H9 (cell line): ENCODE results near the gene ASMT. TPM values are rescaled to one million over a fixed set of nuclear protein-coding genes. Genes with fewer than 3 reads are reported as not detected.
"Not testable (repeated sequence)": the region's sequence is repeated elsewhere in the genome, so short reads cannot be mapped to it uniquely, and the experiment has no call there.

Source experiments
- DNase-seq: peaks from one replicate; pipeline ENCODE4 v3.0.0-alpha.2; 2017
- H2AFZ ChIP-seq: one replicate; pipeline ENCODE4 v1.6.1; 2013; ENCODE audit warnings: mild to moderate bottlenecking, low read length, control low read depth, moderate library complexity
- H2AK5ac ChIP-seq: 2 replicates; pipeline ENCODE4 v1.6.1; 2013; ENCODE audit warnings: low read length, control low read depth, mixed read lengths; ENCODE audit not compliant: insufficient read length
- H2BK120ac ChIP-seq: one replicate; pipeline ENCODE4 v1.6.1; 2013; ENCODE audit warnings: low read depth, mild to moderate bottlenecking, low read length, control low read depth, inconsistent platforms; ENCODE audit not compliant: poor library complexity, severe bottlenecking
- H2BK12ac ChIP-seq: 2 replicates; pipeline ENCODE4 v1.6.1; 2013; ENCODE audit warnings: low read length, control low read depth, mixed read lengths, low read depth; ENCODE audit not compliant: insufficient read length
- H2BK15ac ChIP-seq: 2 replicates; pipeline ENCODE4 v1.6.1; 2013; ENCODE audit warnings: low read depth, low read length, control low read depth
- H2BK20ac ChIP-seq: one replicate; pipeline ENCODE4 v1.6.1; 2013; ENCODE audit warnings: low read depth, mild to moderate bottlenecking, low read length, control low read depth, inconsistent platforms; ENCODE audit not compliant: poor library complexity, severe bottlenecking
- H2BK5ac ChIP-seq: 2 replicates; pipeline ENCODE4 v1.6.1; 2013; ENCODE audit warnings: low read length, control low read depth, mixed read lengths; ENCODE audit not compliant: insufficient read length
- H3K14ac ChIP-seq: 2 replicates; pipeline ENCODE4 v1.6.1; 2013; ENCODE audit warnings: low read length, control low read depth; ENCODE audit not compliant: insufficient read depth
- H3K18ac ChIP-seq: 2 replicates; pipeline ENCODE4 v1.6.1; 2013; ENCODE audit warnings: low read depth, mild to moderate bottlenecking, mixed read lengths, low read length, control low read depth; ENCODE audit not compliant: insufficient read length
- H3K23ac ChIP-seq: 2 replicates; pipeline ENCODE4 v1.6.1; 2013; ENCODE audit warnings: low read length, control low read depth, mixed read lengths, low read depth; ENCODE audit not compliant: insufficient read length
- H3K23me2 ChIP-seq: 2 replicates; pipeline ENCODE4 v1.6.1; 2013; ENCODE audit warnings: low read depth, mild to moderate bottlenecking, mixed read lengths, low read length, control low read depth; ENCODE audit not compliant: insufficient read length, poor library complexity, severe bottlenecking
- H3K27ac ChIP-seq: 2 replicates; pipeline ENCODE4 v1.5.1; 2013; ENCODE audit warnings: low read length, control low read depth, mixed read lengths, low read depth; ENCODE audit not compliant: insufficient read length
- H3K27me3 ChIP-seq: 2 replicates; pipeline ENCODE4 v1.6.1; 2013; ENCODE audit warnings: low read length, control low read depth, inconsistent platforms; ENCODE audit not compliant: insufficient read depth
- H3K4ac ChIP-seq: 2 replicates; pipeline ENCODE4 v1.6.1; 2013; ENCODE audit warnings: low read depth, mild to moderate bottlenecking, control low read depth, inconsistent platforms, low read length, moderate library complexity
- H3K4me1 ChIP-seq: 2 replicates; pipeline ENCODE4 v1.6.1; 2013; ENCODE audit warnings: low read length, control low read depth, inconsistent platforms; ENCODE audit not compliant: insufficient read depth
- H3K4me2 ChIP-seq: 2 replicates; pipeline ENCODE4 v1.6.1; 2013; ENCODE audit warnings: low read length, control low read depth, mixed read lengths; ENCODE audit not compliant: insufficient read length, insufficient read depth
- H3K56ac ChIP-seq: 2 replicates; pipeline ENCODE4 v1.6.1; 2013; ENCODE audit warnings: low read depth, mild to moderate bottlenecking, mixed read lengths, low read length, control low read depth; ENCODE audit not compliant: insufficient read length
- H3K79me1 ChIP-seq: 2 replicates; pipeline ENCODE4 v1.6.1; 2013; ENCODE audit warnings: low read depth, mild to moderate bottlenecking, moderate library complexity, low read length, control low read depth, inconsistent platforms; ENCODE audit not compliant: insufficient read depth, poor library complexity, severe bottlenecking
- H3K79me2 ChIP-seq: 2 replicates; pipeline ENCODE4 v1.6.1; 2013; ENCODE audit warnings: low read length, control low read depth, inconsistent platforms; ENCODE audit not compliant: insufficient read depth
- H3K9ac ChIP-seq: 2 replicates; pipeline ENCODE4 v1.6.1; 2013; ENCODE audit warnings: low read length, control low read depth, mixed read lengths; ENCODE audit not compliant: insufficient read length; ENCODE audit errors: extremely low read depth
- H3K9me3 ChIP-seq: one replicate; pipeline ENCODE4 v1.6.1; 2013; ENCODE audit warnings: low read depth, low read length, inconsistent platforms; ENCODE audit not compliant: control insufficient read depth
- H3T11ph ChIP-seq: one replicate; pipeline ENCODE4 v1.6.1; 2013; ENCODE audit warnings: mild to moderate bottlenecking, low read length, control low read depth, inconsistent platforms
- H4K20me1 ChIP-seq: one replicate; pipeline ENCODE4 v1.6.1; 2013; ENCODE audit not compliant: control insufficient read depth, insufficient read length, insufficient read depth
- H4K5ac ChIP-seq: 2 replicates; pipeline ENCODE4 v1.6.1; 2013; ENCODE audit warnings: low read depth, mild to moderate bottlenecking, mixed read lengths, low read length, control low read depth; ENCODE audit not compliant: insufficient read length
- H4K8ac ChIP-seq: replicated peaks from 2 replicates; pipeline ENCODE4 v1.6.1; 2013; ENCODE audit warnings: low read length, control low read depth, mixed read lengths, low read depth; ENCODE audit not compliant: insufficient read length
- H4K91ac ChIP-seq: 2 replicates; pipeline ENCODE4 v1.6.1; 2013; ENCODE audit warnings: low read depth, mild to moderate bottlenecking, moderate library complexity, mixed read lengths, low read length, control low read depth; ENCODE audit not compliant: insufficient read length
- H3K27ac Mint-ChIP-seq, 3 experiments: 2 replicates in 2 of 3; 3 replicates in 1 of 3; pipeline ENCODE4 v1.8.0; 2020 to 2021; ENCODE audit warnings: mixed read lengths in 3 of 3, mild to moderate bottlenecking in 1 of 3, moderate library complexity in 1 of 3
- H3K27me3 Mint-ChIP-seq: 2 replicates; pipeline ENCODE4 v1.8.0; 2021; ENCODE audit warnings: low read depth, mild to moderate bottlenecking, moderate library complexity, mixed read lengths
- H3K36me3 Mint-ChIP-seq, 3 experiments: 2 replicates in 2 of 3; 3 replicates in 1 of 3; pipeline ENCODE4 v1.8.0; 2020 to 2021; ENCODE audit warnings: low read depth in 3 of 3, mixed read lengths in 3 of 3; ENCODE audit not compliant: insufficient read depth in 1 of 3
- H3K4me1 Mint-ChIP-seq, 2 experiments: 2 replicates each; pipeline ENCODE4 v1.8.0; 2020; ENCODE audit warnings: mixed read lengths in 2 of 2
- H3K4me3 Mint-ChIP-seq, 2 experiments: 2 replicates in 1 of 2; 3 replicates in 1 of 2; pipeline ENCODE4 v1.8.0; 2020 to 2021; ENCODE audit warnings: mild to moderate bottlenecking in 2 of 2, mixed read lengths in 2 of 2, moderate library complexity in 1 of 2
- H3K9me3 Mint-ChIP-seq, 2 experiments: 2 replicates in 1 of 2; 3 replicates in 1 of 2; pipeline ENCODE4 v1.8.0; 2020; ENCODE audit warnings: mild to moderate bottlenecking in 2 of 2, mixed read lengths in 2 of 2, moderate library complexity in 1 of 2
- CTCF ChIP-seq: fragments of 200-600 bp; sonication (generic); conservative IDR thresholded peaks from 3 replicates; pipeline ENCODE4 v1.8.0; 2021; ENCODE audit warnings: antibody characterized with exemption, mild to moderate bottlenecking
- WGBS: extraction: QIAGEN DNeasy Blood & Tissue Kit; methylation state at CpG from one replicate; pipeline ENCODE4 v1.1.7; 2013; ENCODE audit warnings: missing lambda C conversion rate, low lambda C conversion rate, mixed read lengths; ENCODE audit not compliant: insufficient read length; ENCODE audit errors: extremely low coverage; 5-methylcytosine and 5-hydroxymethylcytosine counted together
- total RNA-seq: library from RNA; stranded (reverse); gene quantifications from 2 replicates; pipeline ENCODE4 v1.2.1, GENCODE V29; 2021

Gene ASMT
- total RNA-seq, 1 experiment from 2014 or later = 1.4 TPM

GRCh38 chrX:1623691-1624090, 8.8 kb downstream of the ASMT start:
- H3K4ac ChIP-seq = no peak overlapping the region
- no CpG with 5 or more reads among the region's 21 CpGs for WGBS
- H3K27ac ChIP-seq = no peak overlapping the region
- Mint-ChIP-seq H3K36me3 (no peaks in the 10 kb centered on the region), H3K4me3 (no peak overlapping the region), H3K27me3 (peaks cover 3% of the 10 kb centered on the region), H3K27ac (peak overlapping the region in 2 of 3 experiments; percentile 6 to 53; a peak in 3 of 7 replicates), H3K4me1 (peaks cover 2% of the 10 kb centered on the region in 2 experiments), H3K9me3 (peaks cover 0 to under 1% of the 10 kb centered on the region in 2 experiments; a peak in 2 of 5 replicates)
- no peak overlapping the region for H4K91ac ChIP-seq
- H2AK5ac ChIP-seq = no peak overlapping the region
- no peak overlapping the region for H2BK15ac ChIP-seq
- no peak overlapping the region for H3K23ac ChIP-seq
- no peak overlapping the region for H3K56ac ChIP-seq
- H3T11ph ChIP-seq = no peak overlapping the region
- no peak overlapping the region for H2BK5ac ChIP-seq
- H3K18ac ChIP-seq = no peak overlapping the region
- H3K79me2 ChIP-seq = no peaks in the 10 kb centered on the region
- no peak overlapping the region for H3K9ac ChIP-seq
- H2BK12ac ChIP-seq = no peak overlapping the region
- no peak overlapping the region for H4K5ac ChIP-seq
- no peak for TF ChIP-seq CTCF
- no peak overlapping the region for H3K14ac ChIP-seq
- H3K27me3 ChIP-seq = no peaks in the 10 kb centered on the region
- no peaks in the 10 kb centered on the region for H3K23me2 ChIP-seq
- H3K9me3 ChIP-seq = no peaks in the 10 kb centered on the region
- no peaks in the 10 kb centered on the region for H3K79me1 ChIP-seq
- H2AFZ ChIP-seq = no peak overlapping the region
- no peak for DNase-seq
- no peak overlapping the region for H3K4me2 ChIP-seq
- H3K4me1 ChIP-seq = no peaks in the 10 kb centered on the region; the same call in 1 of the 2 replicates
- no peak overlapping the region for H2BK120ac ChIP-seq
- H4K20me1 ChIP-seq = no peaks in the 10 kb centered on the region
- no peak overlapping the region for H2BK20ac ChIP-seq
- no peak overlapping the region for H4K8ac ChIP-seq

- H3K27me3 ChIP-seq, H2BK120ac ChIP-seq, H2BK5ac ChIP-seq, H4K20me1 ChIP-seq, H3K9me3 ChIP-seq, H3K27me3 Mint-ChIP-seq, H3K79me2 ChIP-seq, H3K79me1 ChIP-seq, H3K23me2 ChIP-seq, H3K4me2 ChIP-seq, H4K8ac ChIP-seq, H3K23ac ChIP-seq, H3K4me1 Mint-ChIP-seq, H3K9me3 Mint-ChIP-seq, H3K4me3 Mint-ChIP-seq, H3K36me3 Mint-ChIP-seq, H3K14ac ChIP-seq, H4K5ac ChIP-seq, H3K18ac ChIP-seq, H3K4ac ChIP-seq, H3K9ac ChIP-seq, DNase-seq, H2BK20ac ChIP-seq, H3K56ac ChIP-seq, H3K4me1 ChIP-seq, H2BK15ac ChIP-seq, H3K27ac ChIP-seq, H3T11ph ChIP-seq, H4K91ac ChIP-seq, H2AFZ ChIP-seq, H2AK5ac ChIP-seq, H2BK12ac ChIP-seq: not testable (repeated sequence)
- no CpG with 5 or more reads among the region's 14 CpGs for whole genome bisulfite sequencing
- H3K27ac Mint-ChIP-seq = peak overlapping the region in 2 of 3 experiments; percentile 6 to 53; a peak in 2 of 7 replicates
Measured at GRCh38 chrX:1624158-1624860, 9.4 kb downstream of the ASMT start.
